Skeletal muscle satellite cell (primary cell): ENCODE results near the gene NARS2.

Experiments used
- H3K27me3 ChIP-seq: 2 replicates; pipeline ENCODE4 v1.7.0; 2013; ENCODE audit warnings: low read length; ENCODE audit not compliant: control insufficient read depth, insufficient read depth
- H3K36me3 ChIP-seq: 2 replicates; pipeline ENCODE4 v1.7.0; 2013; ENCODE audit warnings: mild to moderate bottlenecking, control low read depth, low read length; ENCODE audit not compliant: insufficient read depth
- H3K4me1 ChIP-seq: 2 replicates; pipeline ENCODE4 v1.7.0; 2013; ENCODE audit warnings: low read length; ENCODE audit not compliant: control insufficient read depth, insufficient read depth
- H3K4me2 ChIP-seq: 2 replicates; pipeline ENCODE4 v1.7.0; 2013; ENCODE audit warnings: mild to moderate bottlenecking, low read length
- H3K4me3 ChIP-seq: 2 replicates; pipeline ENCODE4 v1.7.0; 2013; ENCODE audit warnings: low read length
- H3K9ac ChIP-seq: 2 replicates; pipeline ENCODE4 v1.7.0; 2013; ENCODE audit warnings: mild to moderate bottlenecking, low read depth, low read length, moderate library complexity
- H3K9me3 ChIP-seq: replicated peaks from 2 replicates; pipeline ENCODE4 v1.7.0; 2013; ENCODE audit warnings: mild to moderate bottlenecking, control low read depth, low read length

The NARS2 gene

GRCh38 chr11:78453140-78453935, 121.3 kb downstream of the NARS2 start:
- no peaks in the 10 kb centered on the region for H3K9me3 ChIP-seq
- no peaks in the 10 kb centered on the region for H3K27me3 ChIP-seq
- no peaks in the 10 kb centered on the region for H3K36me3 ChIP-seq
- H3K4me1 ChIP-seq: no peaks in the 10 kb centered on the region
- no peak overlapping the region for H3K9ac ChIP-seq
- no peak overlapping the region for H3K4me2 ChIP-seq
- H3K4me3 ChIP-seq: no peak overlapping the region

GRCh38 chr11:78451371-78452150, 123.1 kb downstream of the NARS2 start:
- Histone ChIP-seq H3K4me1 (no peaks in the 10 kb centered on the region), H3K9ac (no peak overlapping the region), H3K9me3 (no peaks in the 10 kb centered on the region), H3K4me2 (no peak overlapping the region), H3K4me3 (no peak overlapping the region), H3K27me3 (no peaks in the 10 kb centered on the region), H3K36me3 (no peaks in the 10 kb centered on the region)

DNA sequence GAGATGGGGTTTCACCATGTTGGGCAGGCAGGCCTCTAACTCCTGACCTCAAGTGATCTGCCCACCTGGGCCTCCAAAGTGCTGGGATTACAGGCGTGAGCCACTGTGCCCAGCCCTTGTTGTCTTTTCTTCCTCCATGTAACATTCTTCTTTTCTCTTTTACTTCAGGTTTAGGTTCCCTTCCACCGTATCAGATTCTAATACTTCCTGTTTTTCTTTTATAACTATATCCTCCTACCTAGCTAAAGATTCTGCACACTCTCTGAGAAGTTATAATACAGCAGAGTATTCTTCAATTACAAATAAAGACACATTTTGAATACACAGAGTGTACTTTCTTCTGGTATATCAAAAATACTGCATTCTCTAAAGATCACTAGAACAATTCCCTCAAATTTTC, 123.8 kb downstream of the NARS2 start:
- H3K36me3 ChIP-seq: no peaks in the 10 kb centered on the region
- no peak overlapping the region for H3K9ac ChIP-seq
- H3K4me1 ChIP-seq: no peaks in the 10 kb centered on the region
- no peak overlapping the region for H3K4me2 ChIP-seq
- no peaks in the 10 kb centered on the region for H3K9me3 ChIP-seq
- H3K27me3 ChIP-seq: no peaks in the 10 kb centered on the region
- no peak overlapping the region for H3K4me3 ChIP-seq

GRCh38 chr11:78449866-78450265, 124.8 kb downstream of the NARS2 start:
- Histone ChIP-seq H3K36me3 (no peaks in the 10 kb centered on the region), H3K9me3 (no peaks in the 10 kb centered on the region), H3K27me3 (no peaks in the 10 kb centered on the region), H3K4me1 (no peaks in the 10 kb centered on the region), H3K9ac (no peak overlapping the region), H3K4me3 (no peak overlapping the region), H3K4me2 (no peak overlapping the region)

- Histone ChIP-seq H3K36me3 (peaks cover 4% of the 10 kb centered on the region), H3K9ac (no peak overlapping the region), H3K4me2 (no peak overlapping the region), H3K4me3 (no peak overlapping the region), H3K4me1 (no peaks in the 10 kb centered on the region), H3K27me3 (no peaks in the 10 kb centered on the region), H3K9me3 (no peaks in the 10 kb centered on the region)
Observed at GRCh38 chr11:78446210-78446609, 128.5 kb downstream of the NARS2 start.

DNA sequence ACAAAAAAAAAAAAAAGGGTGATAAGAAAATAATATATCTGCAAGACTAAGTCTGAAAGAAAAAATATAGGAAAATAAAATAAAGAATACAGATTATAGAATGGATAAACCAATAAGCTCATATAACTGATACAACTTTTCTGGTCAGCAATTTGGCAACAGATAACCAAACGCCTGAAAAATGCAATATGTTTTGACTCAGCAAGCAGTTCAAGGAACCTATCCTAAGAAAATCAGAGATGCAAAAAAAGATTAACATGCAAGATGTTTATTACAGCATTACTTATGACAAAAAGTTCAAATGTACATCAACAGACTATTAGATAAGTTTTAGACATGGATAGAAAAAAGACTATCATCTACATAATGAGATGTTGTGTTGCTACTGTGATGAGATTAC, 129.9 kb downstream of the NARS2 start:
- Histone ChIP-seq H3K4me3 (no peak overlapping the region), H3K27me3 (no peaks in the 10 kb centered on the region), H3K9ac (no peak overlapping the region), H3K36me3 (peaks cover 4% of the 10 kb centered on the region), H3K9me3 (no peaks in the 10 kb centered on the region), H3K4me1 (no peaks in the 10 kb centered on the region), H3K4me2 (no peak overlapping the region)

DNA sequence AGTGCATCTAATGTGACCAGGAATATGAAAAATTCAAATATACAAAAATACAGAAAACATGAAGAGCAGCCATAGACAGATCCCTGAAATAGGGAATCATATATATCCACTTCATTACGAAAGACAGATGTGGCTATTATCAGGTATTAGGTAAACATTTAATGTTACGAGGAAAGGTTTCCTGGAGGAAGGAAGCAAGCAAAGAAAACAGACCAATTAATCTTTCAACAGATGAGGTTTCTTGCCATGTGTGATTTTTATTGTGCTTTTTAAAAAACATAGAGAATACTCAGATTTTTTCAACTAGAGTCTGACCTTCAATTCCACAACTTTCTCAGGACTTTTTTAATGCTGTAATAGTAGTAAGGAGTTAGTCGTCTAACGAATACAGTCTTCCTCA, 132.7 kb downstream of the NARS2 start:
- H3K9me3 ChIP-seq: no peaks in the 10 kb centered on the region
- H3K4me2 ChIP-seq: no peak overlapping the region
- H3K9ac ChIP-seq: no peak overlapping the region
- H3K4me1 ChIP-seq: no peaks in the 10 kb centered on the region
- H3K4me3 ChIP-seq: no peak overlapping the region
- H3K36me3 ChIP-seq: peaks cover 4% of the 10 kb centered on the region
- no peaks in the 10 kb centered on the region for H3K27me3 ChIP-seq

GRCh38 chr11:78438298-78438975, 136.2 kb downstream of the NARS2 start:
- no peaks in the 10 kb centered on the region for H3K4me1 ChIP-seq
- H3K9me3 ChIP-seq: no peaks in the 10 kb centered on the region
- peaks cover 1% of the 10 kb centered on the region for H3K36me3 ChIP-seq
- no peak overlapping the region for H3K4me2 ChIP-seq
- no peak overlapping the region for H3K9ac ChIP-seq
- no peaks in the 10 kb centered on the region for H3K27me3 ChIP-seq
- no peak overlapping the region for H3K4me3 ChIP-seq

- Histone ChIP-seq H3K27me3 (no peaks in the 10 kb centered on the region), H3K4me1 (no peaks in the 10 kb centered on the region), H3K36me3 (no peaks in the 10 kb centered on the region), H3K9ac (no peak overlapping the region), H3K4me3 (no peak overlapping the region), H3K4me2 (no peak overlapping the region), H3K9me3 (no peaks in the 10 kb centered on the region)
Observed at GRCh38 chr11:78432956-78433355, 141.7 kb downstream of the NARS2 start.

GRCh38 chr11:78432058-78432515, 142.6 kb downstream of the NARS2 start:
- H3K27me3 ChIP-seq: no peaks in the 10 kb centered on the region
- H3K4me3 ChIP-seq: no peak overlapping the region
- no peak overlapping the region for H3K4me2 ChIP-seq
- H3K9ac ChIP-seq: no peak overlapping the region
- H3K9me3 ChIP-seq: no peaks in the 10 kb centered on the region
- no peaks in the 10 kb centered on the region for H3K36me3 ChIP-seq
- H3K4me1 ChIP-seq: no peaks in the 10 kb centered on the region

- Histone ChIP-seq H3K4me2 (no peak overlapping the region), H3K27me3 (no peaks in the 10 kb centered on the region), H3K9ac (no peak overlapping the region), H3K4me3 (no peak overlapping the region), H3K9me3 (no peaks in the 10 kb centered on the region), H3K36me3 (no peaks in the 10 kb centered on the region), H3K4me1 (peaks cover 2% of the 10 kb centered on the region)
Observed at GRCh38 chr11:78429660-78430059, 145.0 kb downstream of the NARS2 start.
